Esophagus muscularis mucosa (tissue), 4 donors: ENCODE data around the gene CHRNA4.

ENCODE experiments used
- CTCF ChIP-seq, 3 experiments: fragments of 200-600 bp in 2 of 3; fragments of 450-650 bp in 1 of 3; sonication (generic) in 2 of 3; IDR thresholded peaks; one replicate each; pipeline ENCODE4 v1.5.1; 2017 to 2019; ENCODE audit warnings: antibody characterized with exemption in 3 of 3, mild to moderate bottlenecking in 2 of 3, moderate library complexity in 1 of 3
- EP300 ChIP-seq: sonication (generic); formaldehyde crosslinking; IDR thresholded peaks from one replicate; pipeline ENCODE4 v1.6.1; 2017; ENCODE audit warnings: antibody characterized with exemption
- POLR2AphosphoS5 ChIP-seq, 2 donors: sonication (generic); formaldehyde crosslinking; IDR thresholded peaks; one replicate each; pipeline ENCODE4 v1.6.1; 2017; ENCODE audit warnings: antibody characterized with exemption in 2 of 2

- no peak for TF ChIP-seq CTCF (IDR thresholded peaks at IDR 0.05)
- no peak for TF ChIP-seq POLR2AphosphoS5 (IDR thresholded peaks at IDR 0.05)
- TF ChIP-seq EP300, result no peak
Measured at GRCh38 chr20:63329331-63330083, 31.6 kb downstream of the CHRNA4 start.
